Ishikawa (cell line): ENCODE data around the gene KCNIP4.

Experiments used
- FOXM1 ChIP-seq: IDR thresholded peaks from 2 replicates; pipeline ENCODE4 v1.6.1; 2012; ENCODE audit warnings: low read depth, borderline replicate concordance
- MAX ChIP-seq: IDR thresholded peaks from 2 replicates; pipeline ENCODE4 v1.6.1; 2012
- TAF1 ChIP-seq: IDR thresholded peaks from 2 replicates; pipeline ENCODE4 v1.6.1; 2012; ENCODE audit warnings: low read depth, mild to moderate bottlenecking
- TEAD4 ChIP-seq: IDR thresholded peaks from 2 replicates; pipeline ENCODE4 v1.6.1; 2012
- YY1 ChIP-seq: IDR thresholded peaks from 2 replicates; pipeline ENCODE4 v1.6.1; 2012; ENCODE audit warnings: low read depth

GRCh38 chr4:20832826-20833225 lies 1115.7 kb downstream of the KCNIP4 start:
- TF ChIP-seq FOXM1 (no peak), TEAD4 (no peak), TAF1 (no peak), MAX (no peak), YY1 (no peak)
